ENCODE measurements around the gene ATP5PD. TPM values are rescaled to one million over a fixed set of nuclear protein-coding genes. Genes with fewer than 3 reads are reported as not detected.

The ATP5PD gene
- total and polyA plus RNA-seq, 2 donors (not counting 1 experiment from before 2014, with no cell fraction given), result 92.1 to 101 TPM

GRCh38 chr17:75003957-75004355 lies 42.8 kb downstream of the ATP5PD start:
- Histone ChIP-seq H3K9ac (ENCODE audit: low read length) (no peak overlapping the region), H3K36me3 (replicated peaks in 1 of 2; ENCODE audit: control extremely low read depth in 1 of 2, control insufficient read depth in 1 of 2, extremely low read depth in 1 of 2, insufficient read depth in 2 of 2, low read length in 1 of 2) (no peaks in the 10 kb centered on the region), H3K79me2 (ENCODE audit: control insufficient read depth, insufficient read depth, low read length) (no peaks in the 10 kb centered on the region), H4K20me1 (ENCODE audit: control insufficient read depth, insufficient read depth, low read length, poor library complexity, severe bottlenecking) (no peaks in the 10 kb centered on the region), H3K9me3 (ENCODE audit: control extremely low read depth in 1 of 3, control insufficient read depth in 2 of 3, insufficient read depth in 1 of 3, low read length in 2 of 3) (no peaks in the 10 kb centered on the region), H3K27ac (ENCODE audit: low read length in 2 of 2) (no peak overlapping the region), H3K4me1 (ENCODE audit: control insufficient read depth in 2 of 2, insufficient read depth in 2 of 2, low read length in 2 of 2) (no peaks in the 10 kb centered on the region), H3K27me3 (replicated peaks in 1 of 4; ENCODE audit: control extremely low read depth in 1 of 4, control insufficient read depth in 3 of 4, insufficient read depth in 4 of 4, low read length in 3 of 4) (peaks cover 0 to 1% (median 0%) of the 10 kb centered on the region in 4 experiments), H3K4me3 (ENCODE audit: control extremely low read depth in 1 of 5, extremely low read depth in 1 of 5, insufficient read depth in 1 of 5, low read depth in 2 of 5, low read length in 4 of 5) (no peak overlapping the region), H3K4me2 (replicated peaks; ENCODE audit: low read depth, low read length, poor library complexity, severe bottlenecking) (no peak overlapping the region), H2AFZ (ENCODE audit: insufficient read depth, low read depth, low read length, poor library complexity, severe bottlenecking) (no peak overlapping the region)
- no peaks in the 10 kb centered on the region for H3K4me1 Mint-ChIP-seq
- ChIA-PET POLR2A (no interaction called here), CTCF (interaction anchor here (0.8 kb wide), 1 partner anchor 42 kb away, joined by 4 read pairs; no protein-coding TSS in a partner anchor)
- WGBS (ENCODE audit: insufficient coverage), result 95% methylated on average over 14 of the region's 19 CpGs
- ATAC-seq (ENCODE audit: low read depth) (no peak), DNase-seq (no peak)
- no peaks in the 10 kb centered on the region for H3K9me3 Mint-ChIP-seq (ENCODE audit: insufficient read depth)
- H3K27ac Mint-ChIP-seq, result no peak overlapping the region
- peaks cover 4% of the 10 kb centered on the region for H3K27me3 Mint-ChIP-seq
- TF ChIP-seq EZH2 (IDR thresholded peaks at IDR 0.05; ENCODE audit: borderline replicate concordance, insufficient read depth, low read depth, low read length, poor library complexity, severe bottlenecking) (no peak), CTCF (IDR thresholded peaks at IDR 0.05) (no peak)
- H3K4me3 Mint-ChIP-seq, result no peak overlapping the region
- intact Hi-C loops (cut with micrococcal nuclease), result no loop called here

GRCh38 chr17:75003070-75003956 lies 43.5 kb downstream of the ATP5PD start:
- Mint-ChIP-seq H3K9me3 (ENCODE audit: insufficient read depth) (no peaks in the 10 kb centered on the region), H3K4me1 (no peaks in the 10 kb centered on the region), H3K4me3 (no peak overlapping the region), H3K27me3 (peaks cover 4% of the 10 kb centered on the region), H3K27ac (no peak overlapping the region)
- Histone ChIP-seq H3K4me2 (replicated peaks; ENCODE audit: low read depth, low read length, poor library complexity, severe bottlenecking) (no peak overlapping the region), H3K27ac (ENCODE audit: low read length in 2 of 2) (no peak overlapping the region), H3K4me1 (ENCODE audit: control insufficient read depth in 2 of 2, insufficient read depth in 2 of 2, low read length in 2 of 2) (no peaks in the 10 kb centered on the region), H3K27me3 (replicated peaks in 1 of 4; ENCODE audit: control extremely low read depth in 1 of 4, control insufficient read depth in 3 of 4, insufficient read depth in 4 of 4, low read length in 3 of 4) (no peaks in the 10 kb centered on the region), H3K36me3 (replicated peaks in 1 of 2; ENCODE audit: control extremely low read depth in 1 of 2, control insufficient read depth in 1 of 2, extremely low read depth in 1 of 2, insufficient read depth in 2 of 2, low read length in 1 of 2) (no peaks in the 10 kb centered on the region), H3K9me3 (ENCODE audit: control extremely low read depth in 1 of 3, control insufficient read depth in 2 of 3, insufficient read depth in 1 of 3, low read length in 2 of 3) (no peaks in the 10 kb centered on the region), H3K79me2 (ENCODE audit: control insufficient read depth, insufficient read depth, low read length) (no peaks in the 10 kb centered on the region), H2AFZ (ENCODE audit: insufficient read depth, low read depth, low read length, poor library complexity, severe bottlenecking) (no peak overlapping the region), H4K20me1 (ENCODE audit: control insufficient read depth, insufficient read depth, low read length, poor library complexity, severe bottlenecking) (no peaks in the 10 kb centered on the region), H3K4me3 (ENCODE audit: control extremely low read depth in 1 of 5, extremely low read depth in 1 of 5, insufficient read depth in 1 of 5, low read depth in 2 of 5, low read length in 4 of 5) (no peak overlapping the region), H3K9ac (ENCODE audit: low read length) (no peak overlapping the region)
- intact Hi-C loops (cut with micrococcal nuclease), result no loop called here
- no peak for TF ChIP-seq EZH2 (IDR thresholded peaks at IDR 0.05; ENCODE audit: borderline replicate concordance, insufficient read depth, low read depth, low read length, poor library complexity, severe bottlenecking)
- TF ChIP-seq CTCF (IDR thresholded peaks at IDR 0.05), result no peak
- CTCF ChIA-PET, result no interaction called here
- 94% methylated on average over 76 of the region's 76 CpGs for WGBS (ENCODE audit: insufficient coverage)
- no peak for DNase-seq
- POLR2A ChIA-PET, result no interaction called here
- ATAC-seq (ENCODE audit: low read depth), result no peak

Data from B cell (primary cell).